HUDEP-2 (cell line): ENCODE data around the gene NCOA3.

ENCODE experiments used
- DNase-seq, 76 experiments: peaks; one replicate each; lab custom pipeline; 2025; ENCODE audit not compliant: unreplicated experiment in 76 of 76; lab: John Stamatoyannopoulos, UW

Gene NCOA3

DNA sequence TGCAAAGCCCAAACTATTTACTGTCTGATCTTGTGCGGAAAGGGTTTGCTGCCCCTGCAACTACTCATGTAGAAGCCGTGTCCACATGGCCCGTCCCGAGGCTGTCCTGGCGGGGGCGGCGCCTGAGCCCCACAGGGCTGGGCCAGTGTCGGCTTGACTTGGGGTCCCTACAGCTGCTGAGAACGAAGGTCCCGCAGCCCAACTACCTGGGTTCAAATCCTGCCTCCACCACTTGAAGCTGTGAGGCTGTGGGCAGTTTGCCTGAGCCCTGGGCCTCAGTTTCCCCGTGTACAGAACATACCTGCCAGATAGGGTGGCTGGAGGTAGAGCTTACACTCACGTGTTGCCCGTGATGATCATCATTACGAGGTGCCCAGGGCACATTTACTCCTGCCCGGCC lies 172.5 kb downstream of the NCOA3 start:
- no peak for DNase-seq

DNA sequence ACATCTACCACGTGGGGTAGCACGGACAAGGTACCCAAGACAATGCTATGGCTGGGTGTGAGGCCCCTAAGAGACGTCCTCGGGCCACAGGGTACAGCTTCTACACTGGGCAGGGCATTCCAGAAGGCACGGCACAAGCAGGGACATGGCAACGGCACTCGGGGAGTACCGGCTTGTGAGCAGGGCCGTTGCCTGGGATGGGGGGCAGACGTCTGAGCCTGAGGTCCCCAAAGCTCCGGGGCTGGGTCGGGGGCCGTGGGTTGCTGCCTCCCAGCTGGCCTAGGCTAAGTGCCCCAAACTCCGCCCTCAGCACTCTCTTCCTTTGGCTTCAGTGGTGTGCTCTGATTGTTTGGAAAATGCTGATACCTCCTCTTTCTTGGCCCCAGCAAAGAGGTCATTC lies 173.0 kb downstream of the NCOA3 start:
- DNase-seq, result no peak

DNA sequence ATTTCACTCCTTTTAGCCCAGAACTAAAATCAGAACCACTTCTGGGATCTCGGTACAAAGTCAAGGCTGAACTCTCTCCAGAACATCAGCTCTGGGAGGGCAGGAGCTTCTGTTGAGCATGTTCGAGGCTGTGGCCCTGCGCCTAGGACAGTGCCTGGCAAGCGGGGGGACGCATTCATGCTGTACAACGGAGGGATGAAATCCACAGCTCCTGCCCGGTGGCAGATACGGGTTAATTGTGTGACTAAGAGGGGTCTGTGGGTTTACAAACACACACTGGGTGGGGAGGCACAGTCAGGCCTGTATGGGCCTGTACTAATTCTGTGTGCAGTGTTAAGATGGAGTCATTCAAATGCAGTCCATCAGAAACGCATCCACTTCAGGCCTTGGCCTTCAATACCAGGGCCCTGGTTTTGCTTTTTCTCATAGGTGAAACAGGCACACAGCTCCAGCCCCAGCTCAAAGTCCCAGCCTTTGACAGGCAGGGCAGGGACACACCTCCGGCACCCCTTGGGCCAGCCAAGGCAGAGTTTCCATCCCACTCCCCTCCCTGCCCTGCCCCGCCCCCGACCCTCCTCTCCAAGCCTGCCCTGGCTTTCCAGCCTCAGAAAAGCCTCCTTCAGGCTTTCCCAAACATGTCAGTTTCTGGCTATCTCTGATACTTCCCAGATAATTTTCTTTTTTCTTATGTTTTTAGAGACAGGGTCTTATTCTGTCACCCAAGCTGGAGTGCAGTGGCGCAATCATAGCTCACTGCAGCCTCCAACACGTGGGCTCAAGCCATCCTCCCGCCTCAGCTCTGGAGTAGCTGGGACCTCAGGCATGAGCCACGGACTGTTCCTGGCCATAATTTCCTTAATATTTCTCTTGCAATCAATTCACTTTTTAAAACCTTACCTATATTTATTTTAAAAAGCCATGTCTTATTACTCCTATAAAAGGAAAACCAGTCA lies 173.8 kb downstream of the NCOA3 start:
- no peak for DNase-seq

DNA sequence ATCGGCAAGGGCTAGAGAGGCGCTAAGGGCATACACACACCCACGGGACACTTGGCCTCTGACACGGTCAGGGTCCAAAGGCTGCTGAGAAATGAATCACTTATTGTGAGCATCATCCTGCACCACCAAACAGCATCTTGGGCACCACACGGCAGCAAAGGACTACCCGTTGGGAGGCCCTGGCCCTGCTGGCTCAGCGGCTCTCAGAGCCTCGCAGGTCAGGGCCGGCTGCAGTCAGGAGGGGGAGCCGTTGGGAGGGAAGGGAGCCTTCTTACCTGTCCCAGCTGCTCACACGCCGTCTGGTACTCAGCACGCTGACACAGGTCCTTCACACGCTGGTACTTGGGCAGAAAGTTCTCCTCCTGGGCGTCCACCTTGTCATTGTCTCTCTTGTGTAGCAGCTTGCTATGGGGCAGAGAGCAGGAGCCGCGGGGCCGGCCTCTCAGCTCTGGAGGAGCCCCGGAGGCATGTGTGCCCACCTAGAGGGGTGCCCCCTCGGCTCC lies 174.6 kb downstream of the NCOA3 start:
- no peak for DNase-seq

DNA sequence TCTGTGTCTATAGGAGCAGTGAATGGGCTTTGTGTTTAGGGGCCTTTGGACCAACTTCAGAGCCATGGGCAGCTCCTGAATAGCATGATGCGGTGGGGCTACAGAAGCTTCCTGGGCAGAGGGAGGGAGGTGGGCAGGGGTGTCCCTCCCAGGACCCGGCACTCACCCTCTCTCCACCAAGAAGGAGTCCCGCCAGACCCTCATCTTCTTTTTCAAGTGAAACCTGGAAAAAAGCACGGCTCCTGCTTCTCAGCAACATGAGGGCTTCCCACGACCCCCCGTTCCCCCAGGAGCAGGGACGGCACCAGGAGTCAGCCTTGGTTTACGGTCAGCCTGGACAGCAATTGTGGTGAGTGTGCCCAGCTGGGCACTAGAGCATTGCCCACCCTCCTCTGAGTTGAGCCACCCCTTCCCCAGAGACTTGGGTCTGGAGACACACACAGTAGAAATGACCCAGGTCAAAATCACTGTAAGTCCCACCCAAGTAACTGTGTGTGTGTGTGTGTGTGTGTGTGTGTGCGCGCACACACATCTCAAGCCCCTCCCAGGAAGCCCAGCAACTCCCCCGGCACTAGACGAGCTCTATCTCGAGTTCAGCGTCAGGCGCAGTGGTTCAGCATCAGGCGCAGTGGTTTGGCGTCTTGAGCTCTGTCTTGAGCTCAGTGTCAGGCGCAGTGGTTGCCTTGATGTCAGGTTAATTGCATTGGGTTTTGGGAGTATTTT lies 175.4 kb downstream of the NCOA3 start:
- DNase-seq, result no peak

DNA sequence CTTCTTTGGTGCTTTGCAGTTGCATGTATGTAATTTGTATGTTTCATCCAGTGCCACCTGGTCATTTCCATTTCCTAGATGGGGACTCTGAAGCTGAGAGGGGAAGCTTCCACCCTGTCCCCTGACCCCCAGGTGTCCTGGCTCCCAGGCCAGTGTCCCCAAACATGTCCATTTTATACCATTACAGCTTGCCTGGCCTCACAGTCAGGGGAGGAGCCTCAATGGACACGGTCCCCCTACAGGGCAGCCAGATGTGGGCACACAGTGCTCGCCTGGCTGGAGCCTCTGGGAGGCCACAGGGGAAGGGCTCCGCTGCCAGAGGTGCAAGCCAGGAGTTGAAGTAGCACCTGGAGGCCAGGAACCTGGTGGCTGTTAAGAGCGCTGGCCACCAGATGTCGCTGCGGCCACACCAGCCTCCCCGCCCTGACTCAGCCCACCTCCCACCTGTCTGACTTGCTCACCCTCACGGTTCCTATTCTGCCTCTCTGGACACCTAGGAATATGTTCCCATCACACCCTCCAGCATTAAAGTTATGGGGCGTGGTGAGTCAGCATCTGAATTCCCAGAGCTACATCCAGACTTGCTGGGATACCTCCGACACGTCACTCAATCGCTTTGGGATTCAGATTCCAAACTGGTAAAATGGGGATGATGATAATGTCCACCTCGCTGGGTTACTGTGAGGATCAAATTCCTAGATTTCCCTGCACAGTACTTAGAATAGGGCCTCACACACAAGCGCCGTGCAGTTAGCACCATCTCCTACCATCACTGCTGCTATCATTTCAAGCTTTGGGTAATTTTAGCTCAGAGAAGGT lies 176.2 kb downstream of the NCOA3 start:
- DNase-seq, result peak in 16 of 76 experiments; percentile 2 to 32 (median 16)

DNA sequence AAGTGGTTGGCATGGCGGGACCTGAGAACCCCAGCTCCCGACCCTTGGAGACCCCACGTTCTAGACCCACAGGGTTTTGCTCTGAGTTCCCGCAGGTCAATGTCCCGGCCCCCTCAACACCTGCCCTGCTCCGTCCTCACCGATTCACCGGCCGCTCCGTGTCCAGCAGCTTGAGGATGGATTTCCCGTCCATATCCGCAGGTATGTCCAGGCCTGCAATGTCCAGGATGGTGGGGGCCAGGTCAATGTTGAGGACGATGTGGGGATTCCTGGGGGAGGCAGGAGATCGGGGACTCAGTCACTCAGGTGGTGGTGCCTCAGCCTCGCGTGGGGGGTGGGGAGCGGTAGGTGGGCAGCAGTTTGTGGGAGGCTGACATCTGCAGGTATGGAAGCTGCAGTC lies 176.8 kb downstream of the NCOA3 start:
- no peak for DNase-seq

DNA sequence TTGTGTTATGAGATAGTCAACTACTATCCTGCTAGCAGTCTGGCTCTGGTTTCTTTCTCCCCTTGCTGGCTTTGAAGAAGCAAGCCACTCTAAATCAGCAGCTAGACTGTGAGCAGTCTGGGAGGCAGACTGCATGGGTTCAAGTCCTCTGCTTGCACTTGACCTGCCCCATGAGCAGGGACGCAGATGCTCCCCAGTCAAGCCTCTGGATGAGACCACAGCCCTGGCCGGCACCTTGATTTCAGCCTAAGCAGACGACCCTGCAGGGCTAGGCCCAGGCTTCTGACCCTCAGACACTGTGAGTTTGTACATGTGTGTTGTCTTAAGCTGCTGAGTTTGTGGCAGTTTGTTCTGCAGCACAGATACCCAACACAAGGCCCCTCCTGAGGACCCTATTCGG lies 177.8 kb downstream of the NCOA3 start:
- DNase-seq, result no peak

DNA sequence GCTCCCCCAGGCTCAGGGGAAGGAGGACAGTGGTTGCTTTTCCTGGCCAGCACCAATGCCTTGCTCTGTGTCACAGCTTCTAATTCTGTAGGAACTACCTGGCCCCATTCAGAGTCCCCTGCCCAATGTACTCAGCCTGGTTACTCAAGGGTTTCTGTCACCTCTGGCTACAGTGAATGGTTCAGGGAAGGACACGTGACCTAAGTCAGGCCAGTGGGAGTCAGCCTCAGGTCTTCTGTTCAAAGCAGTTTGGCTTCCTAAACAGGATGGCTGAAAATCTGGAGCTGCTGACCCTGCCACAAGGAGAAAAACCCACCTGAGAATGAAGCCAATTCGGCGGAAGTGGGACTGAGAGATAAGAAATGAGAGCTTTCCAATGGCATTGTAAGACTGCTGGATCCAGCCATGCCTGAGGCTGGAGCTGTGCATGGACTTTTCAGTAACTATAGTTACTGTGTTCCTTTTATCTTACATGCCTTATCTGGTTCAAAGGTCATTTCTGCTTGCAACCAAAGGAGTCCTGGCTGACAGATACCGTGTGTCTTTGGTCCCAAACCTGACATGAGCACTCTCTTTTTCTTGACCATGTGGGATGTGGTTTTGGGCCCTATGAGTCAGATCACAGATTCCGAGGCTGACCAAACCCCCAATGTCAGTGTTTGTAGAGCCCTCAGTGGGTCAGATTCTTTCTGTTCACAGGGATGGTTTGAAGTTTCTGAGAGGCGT lies 179.3 kb downstream of the NCOA3 start:
- DNase-seq, result no peak

DNA sequence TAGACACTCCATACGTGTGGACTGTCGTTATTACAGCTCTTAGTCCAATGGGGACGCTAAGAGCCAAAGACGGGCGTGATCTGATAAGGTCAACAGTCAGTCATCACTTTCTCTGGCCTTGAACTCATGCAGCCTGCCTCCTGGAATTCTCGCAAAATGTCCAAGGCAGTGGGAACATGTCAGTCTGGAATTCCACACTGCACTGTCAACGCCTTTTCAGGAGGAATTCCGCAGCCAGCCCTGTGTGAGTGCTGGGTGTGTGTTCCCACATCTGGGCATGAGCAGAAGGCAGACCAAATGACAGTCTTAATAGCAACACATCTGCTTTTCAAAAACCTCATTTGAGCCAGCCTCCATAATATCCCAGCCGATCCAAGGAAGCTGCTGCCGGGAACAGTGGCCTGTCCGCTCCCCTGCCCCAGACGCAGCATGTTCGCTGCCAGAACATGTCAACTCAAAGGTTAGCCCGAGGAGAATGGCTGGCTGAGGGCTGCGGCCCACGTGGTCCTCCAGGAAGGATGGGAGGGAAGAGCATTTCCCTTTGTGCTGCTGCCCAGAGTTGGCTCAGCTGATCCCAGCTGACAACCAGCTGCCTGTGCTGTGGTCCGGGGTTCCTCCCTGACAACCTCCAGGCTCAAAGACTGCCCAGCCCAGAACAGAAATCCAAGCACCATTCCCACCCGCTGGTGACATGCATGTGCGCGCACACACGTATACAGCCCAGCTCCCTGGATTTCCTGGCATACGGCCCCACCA lies 180.5 kb downstream of the NCOA3 start:
- no peak for DNase-seq

DNA sequence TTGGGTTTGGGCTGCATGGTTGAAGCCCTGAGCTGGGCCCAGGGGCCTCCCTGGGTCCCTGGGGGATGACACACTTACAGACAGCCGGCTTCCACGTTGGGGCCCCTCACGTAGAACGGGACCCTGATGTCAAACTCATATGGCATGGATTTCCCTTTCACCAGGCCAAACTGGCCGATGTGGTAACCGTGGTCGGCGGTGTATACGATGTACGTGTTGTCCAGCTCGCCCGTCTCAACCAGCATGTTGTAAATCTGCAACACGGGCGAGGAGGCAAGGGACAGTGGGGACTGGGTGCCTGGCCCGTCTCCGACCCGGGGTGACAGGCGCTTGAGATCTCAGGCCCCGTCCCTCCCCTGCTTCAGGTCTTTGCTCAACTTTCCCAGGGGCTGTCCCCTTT lies 181.2 kb downstream of the NCOA3 start:
- DNase-seq, result no peak

DNA sequence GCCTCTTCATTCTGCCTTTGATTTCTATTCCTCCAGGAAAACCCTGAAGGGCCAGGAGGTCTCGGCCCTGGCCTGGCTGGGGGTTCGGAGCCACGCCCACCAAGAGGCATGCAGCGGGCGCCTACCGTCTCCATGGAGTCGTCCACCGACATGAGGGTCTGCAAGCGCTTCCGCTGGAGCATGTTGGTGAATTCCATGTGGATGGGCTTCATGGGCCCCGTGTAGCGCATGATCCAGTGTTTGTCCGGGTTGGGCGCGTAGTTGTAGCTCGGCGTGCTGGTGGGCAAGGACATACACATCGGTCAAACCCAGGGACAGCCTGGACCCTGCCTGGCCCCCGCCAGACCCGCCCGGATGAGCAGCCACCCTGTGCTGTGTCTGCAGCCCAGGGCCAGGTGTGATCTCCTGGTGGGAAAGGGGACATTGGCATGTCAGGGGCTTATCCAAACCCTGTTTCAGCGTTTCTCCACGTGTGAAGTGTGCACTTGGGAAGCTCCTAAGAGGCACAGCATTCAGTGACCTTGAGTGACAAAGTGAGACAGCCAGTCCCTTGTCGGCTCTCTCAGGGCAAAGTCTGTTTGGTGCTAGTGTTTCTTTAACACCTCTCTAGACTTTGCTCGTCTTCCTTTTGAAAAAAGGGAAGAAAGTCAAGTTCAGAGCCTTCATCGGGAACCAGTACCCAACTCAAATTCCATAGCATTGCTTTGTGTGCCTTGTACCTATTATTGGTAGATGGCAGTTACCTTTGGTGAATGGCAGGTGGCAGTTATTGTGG lies 182.8 kb downstream of the NCOA3 start:
- no peak for DNase-seq

DNA sequence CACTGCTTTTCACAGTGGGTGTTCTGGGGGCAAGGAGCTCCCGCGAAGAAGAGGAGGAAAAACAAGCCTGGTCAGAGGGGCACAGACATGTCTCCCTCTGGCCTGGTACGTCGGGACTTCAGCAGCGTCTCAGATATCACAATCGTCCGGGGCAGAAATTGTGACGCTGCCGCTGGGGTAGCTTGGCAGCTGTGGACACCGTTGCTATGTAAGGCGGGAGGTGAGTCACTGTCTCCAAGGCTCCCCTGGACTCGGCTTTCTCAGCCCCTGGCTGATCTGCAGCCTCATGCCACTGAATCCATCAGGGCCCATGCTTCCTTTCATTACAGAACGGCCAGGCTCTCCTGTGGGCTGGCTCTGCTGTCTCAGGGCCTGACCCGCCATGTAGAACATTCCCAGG lies 184.9 kb downstream of the NCOA3 start:
- DNase-seq, result no peak

DNA sequence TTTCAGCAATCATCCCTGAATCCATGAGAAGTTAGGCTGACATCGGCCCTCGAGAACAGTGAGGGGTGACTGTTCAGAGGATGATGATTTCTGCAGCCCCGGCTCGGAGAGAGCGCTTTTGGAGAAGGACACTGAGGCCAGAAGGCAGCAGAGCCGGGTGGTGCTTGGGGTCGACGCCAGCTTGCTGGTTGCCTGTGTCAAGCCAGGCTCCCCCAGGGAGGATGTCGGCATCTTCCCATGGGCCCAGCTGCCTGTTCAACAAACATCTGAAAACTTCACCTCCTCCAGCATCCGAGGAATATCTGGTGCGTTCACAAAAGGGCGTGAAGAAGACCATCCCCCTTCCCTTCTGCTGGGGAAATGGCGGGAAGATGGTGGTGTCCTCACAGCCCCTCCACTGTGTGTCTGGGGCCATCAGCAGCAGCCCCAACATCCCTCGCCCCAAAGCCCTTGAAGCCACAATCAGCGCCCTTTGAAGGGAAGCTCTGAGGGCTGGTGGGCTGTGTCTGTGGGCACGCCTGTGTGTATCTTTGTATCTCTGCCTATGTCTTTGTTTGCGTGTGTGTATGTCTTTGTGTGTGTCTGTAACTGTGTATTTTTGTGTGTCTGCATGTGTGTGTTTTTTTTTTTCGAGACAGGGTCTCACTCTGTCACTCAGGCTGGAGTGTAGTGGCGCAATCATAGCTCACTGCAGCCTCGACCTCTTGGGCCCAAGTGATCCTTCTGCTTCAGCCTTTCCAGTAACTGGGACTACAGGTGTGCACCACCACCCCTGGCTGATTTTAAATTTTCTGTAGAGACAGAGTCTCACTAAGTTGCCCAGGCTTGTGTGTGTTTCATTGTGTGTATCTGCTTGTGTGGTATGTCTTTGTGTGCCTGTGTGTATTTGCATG lies 185.7 kb downstream of the NCOA3 start:
- no peak for DNase-seq

DNA sequence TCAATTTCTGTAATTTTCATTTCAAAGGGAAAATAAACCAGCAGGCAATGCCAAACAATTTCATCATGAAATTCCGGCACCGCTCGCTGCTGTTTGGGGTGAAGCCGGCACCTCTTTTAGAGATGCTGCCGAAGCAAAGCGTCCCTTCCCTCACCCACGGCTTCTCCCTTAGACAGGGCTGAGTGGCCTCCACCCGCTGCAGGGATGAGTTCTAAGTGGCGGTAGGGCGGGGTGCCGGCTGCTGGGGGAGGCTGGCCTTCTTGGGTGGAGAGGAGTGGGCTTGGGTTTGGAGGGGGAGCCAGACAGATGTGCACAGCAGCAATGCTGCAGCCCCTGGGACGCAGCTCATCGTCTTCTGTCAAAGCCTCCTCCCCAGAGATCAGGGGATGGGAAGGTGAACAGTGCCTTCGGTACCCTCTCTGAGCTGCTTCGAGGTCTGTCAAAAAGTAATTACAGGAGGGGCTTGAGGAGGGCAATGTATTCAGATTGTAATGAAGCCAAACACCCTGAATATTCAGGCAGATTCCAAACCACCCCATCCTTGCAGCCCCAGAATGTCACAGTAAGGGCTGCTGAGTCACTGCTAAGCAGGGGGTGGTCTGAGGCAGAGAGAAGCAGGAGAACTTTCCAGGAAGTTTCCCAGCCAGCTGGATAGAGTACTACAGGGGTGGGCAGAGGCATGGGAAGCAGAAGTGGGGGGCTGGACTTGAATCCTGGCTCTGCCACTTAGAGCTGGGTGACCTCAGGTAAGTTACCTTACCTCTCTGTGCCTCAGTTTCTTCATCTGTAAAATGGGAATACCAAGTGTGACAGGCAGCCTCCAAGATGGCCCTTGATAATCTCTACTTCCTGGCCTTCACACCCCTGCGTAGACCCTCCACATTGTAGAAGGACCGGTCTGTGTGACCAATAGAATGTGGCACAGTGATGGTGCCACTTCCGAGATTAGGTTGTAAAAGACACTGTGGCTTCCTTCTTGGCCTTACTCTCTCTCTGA lies 187.0 kb downstream of the NCOA3 start:
- DNase-seq, result no peak

DNA sequence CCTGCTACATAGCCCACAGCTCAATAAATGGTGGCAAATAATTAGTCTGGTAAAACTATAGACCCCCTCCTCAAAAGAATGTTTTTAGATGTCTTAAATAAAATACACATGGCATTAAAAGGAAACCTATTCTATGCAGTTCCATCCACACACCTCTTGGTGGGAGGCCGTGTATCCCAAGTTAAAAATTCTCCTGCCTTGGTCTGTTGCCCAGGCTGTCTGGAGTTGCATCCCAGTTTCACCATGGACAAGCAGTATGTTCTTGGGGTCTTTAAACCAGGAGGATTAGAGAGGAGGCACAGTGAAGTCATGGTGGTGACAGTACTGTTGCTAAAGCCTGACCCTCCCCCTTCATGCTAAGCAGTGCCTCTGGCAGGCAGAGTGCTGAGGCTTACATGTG lies 188.0 kb downstream of the NCOA3 start:
- no peak for DNase-seq

DNA sequence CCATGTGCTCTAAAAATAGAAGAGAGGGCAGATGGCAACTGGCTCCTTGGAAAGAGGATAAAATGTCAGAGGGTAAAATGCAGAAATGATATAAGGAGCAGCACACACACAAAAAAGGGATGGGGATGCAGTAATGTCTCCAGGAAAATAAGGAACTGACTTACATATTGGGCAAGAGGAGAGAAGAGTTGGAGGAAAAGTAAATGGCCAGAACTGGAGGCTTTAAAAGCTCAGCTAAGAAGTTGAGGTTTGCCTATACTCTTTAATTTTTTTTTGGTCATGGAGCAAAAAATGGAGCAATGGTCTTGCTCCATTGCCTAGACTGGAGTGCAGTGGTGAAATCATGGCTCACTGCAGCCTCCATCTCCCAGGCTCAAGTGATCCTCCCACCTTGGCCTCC lies 189.9 kb downstream of the NCOA3 start:
- peak in 1 of 76 experiments; percentile 1 for DNase-seq
